ENCODE data around the gene SNN. TPM values are rescaled to one million over a fixed set of nuclear protein-coding genes. Genes with fewer than 3 reads are reported as not detected.
A peak's percentile ranks its signal among the peaks of the same experiment; 100 is the strongest.

Gene SNN
- total RNA-seq, 6 experiments from 2014 or later = 3.5 to 7.9 (median 5.6) TPM

GRCh38 chr16:11679250-11679649, 11.0 kb downstream of the SNN start:
- H3K4me1 ChIP-seq = peaks cover 0 to 37% (median 0%) of the 10 kb centered on the region in 4 donors
- DNase-seq (no peak), ATAC-seq (no peak)
- intact Hi-C loops (cut with DNase I) = no loop called here
- 89% methylated on average over 8 of the region's 13 CpGs for WGBS (ENCODE audit: insufficient coverage, low coverage, low lambda C conversion rate, missing lambda C conversion rate)
- H3K4me3 ChIP-seq = no peak overlapping the region
- peaks cover 6 to 53% (median 25%) of the 10 kb centered on the region in 4 donors for H3K36me3 ChIP-seq
- H3K27ac ChIP-seq = no peak overlapping the region
- H3K9me3 ChIP-seq = no peaks in the 10 kb centered on the region
- TF ChIP-seq POLR2A (IDR thresholded peaks at IDR 0.05) = no peak
- TF ChIP-seq, protein P1, sequence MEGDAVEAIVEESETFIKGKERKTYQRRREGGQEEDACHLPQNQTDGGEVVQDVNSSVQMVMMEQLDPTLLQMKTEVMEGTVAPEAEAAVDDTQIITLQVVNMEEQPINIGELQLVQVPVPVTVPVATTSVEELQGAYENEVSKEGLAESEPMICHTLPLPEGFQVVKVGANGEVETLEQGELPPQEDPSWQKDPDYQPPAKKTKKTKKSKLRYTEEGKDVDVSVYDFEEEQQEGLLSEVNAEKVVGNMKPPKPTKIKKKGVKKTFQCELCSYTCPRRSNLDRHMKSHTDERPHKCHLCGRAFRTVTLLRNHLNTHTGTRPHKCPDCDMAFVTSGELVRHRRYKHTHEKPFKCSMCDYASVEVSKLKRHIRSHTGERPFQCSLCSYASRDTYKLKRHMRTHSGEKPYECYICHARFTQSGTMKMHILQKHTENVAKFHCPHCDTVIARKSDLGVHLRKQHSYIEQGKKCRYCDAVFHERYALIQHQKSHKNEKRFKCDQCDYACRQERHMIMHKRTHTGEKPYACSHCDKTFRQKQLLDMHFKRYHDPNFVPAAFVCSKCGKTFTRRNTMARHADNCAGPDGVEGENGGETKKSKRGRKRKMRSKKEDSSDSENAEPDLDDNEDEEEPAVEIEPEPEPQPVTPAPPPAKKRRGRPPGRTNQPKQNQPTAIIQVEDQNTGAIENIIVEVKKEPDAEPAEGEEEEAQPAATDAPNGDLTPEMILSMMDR (IDR thresholded peaks at IDR 0.05) = no peak
- H3K27me3 ChIP-seq = no peaks in the 10 kb centered on the region

DNA sequence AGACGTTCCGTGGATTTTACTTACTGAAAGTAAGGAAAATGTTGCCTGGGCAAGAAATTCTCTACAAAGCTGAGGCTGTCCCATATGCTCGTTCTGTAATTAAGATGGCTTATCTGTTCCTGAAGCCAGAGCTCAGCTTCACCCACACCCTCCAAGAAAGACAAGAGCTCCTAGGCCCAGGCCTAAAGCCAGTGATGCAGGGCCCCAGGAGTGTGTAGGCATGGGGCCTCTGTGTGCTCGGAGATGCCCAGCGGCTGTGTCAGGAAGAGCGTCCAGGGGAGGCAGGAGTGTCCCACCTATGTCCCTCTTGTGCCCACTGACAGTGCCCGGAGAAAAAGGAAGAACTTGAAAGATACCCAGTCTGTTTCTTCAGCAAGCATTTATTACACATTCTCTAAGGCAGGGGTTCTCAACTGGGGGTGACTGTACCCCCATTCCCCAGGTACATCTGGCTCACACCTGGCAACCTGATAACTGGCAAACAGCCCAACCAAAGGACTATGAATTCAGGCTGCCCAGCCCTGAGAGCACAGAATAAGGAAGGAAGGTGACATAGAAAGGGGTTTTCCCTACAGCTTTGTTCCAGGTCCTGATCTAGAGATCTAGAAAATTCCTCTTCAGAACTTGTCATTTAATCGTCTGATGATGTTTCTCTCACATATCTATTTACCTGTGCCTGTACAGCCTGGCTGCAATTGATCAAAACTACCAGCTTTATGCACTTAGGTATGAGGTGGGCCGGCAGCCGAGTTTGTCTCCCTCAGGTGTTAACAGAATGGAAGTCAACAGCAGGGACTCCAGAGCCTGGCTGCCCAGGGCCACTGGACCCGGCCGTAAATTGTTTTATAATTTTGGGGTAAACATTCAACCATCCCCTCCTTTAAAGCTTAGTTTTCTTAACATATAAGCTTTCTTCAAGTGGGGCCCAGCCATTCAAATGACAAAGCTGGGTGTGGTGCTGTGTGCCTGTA, 12.0 kb downstream of the SNN start:
- Histone ChIP-seq H3K27ac (no peak overlapping the region), H3K36me3 (peaks cover 6 to 63% (median 30%) of the 10 kb centered on the region in 4 donors), H3K27me3 (no peaks in the 10 kb centered on the region), H3K9me3 (no peaks in the 10 kb centered on the region), H3K4me1 (peaks cover 0 to 34% (median 0%) of the 10 kb centered on the region in 4 donors), H3K4me3 (no peak overlapping the region)
- DNase-seq (no peak), ATAC-seq (no peak)
- TF ChIP-seq, protein P1 (IDR thresholded peaks at IDR 0.05) = no peak
- no peak for TF ChIP-seq POLR2A (IDR thresholded peaks at IDR 0.05)
- intact Hi-C loops (cut with DNase I) = no loop called here
- 71% methylated on average over 9 of the region's 12 CpGs for WGBS (ENCODE audit: insufficient coverage, low coverage, low lambda C conversion rate, missing lambda C conversion rate)

DNA sequence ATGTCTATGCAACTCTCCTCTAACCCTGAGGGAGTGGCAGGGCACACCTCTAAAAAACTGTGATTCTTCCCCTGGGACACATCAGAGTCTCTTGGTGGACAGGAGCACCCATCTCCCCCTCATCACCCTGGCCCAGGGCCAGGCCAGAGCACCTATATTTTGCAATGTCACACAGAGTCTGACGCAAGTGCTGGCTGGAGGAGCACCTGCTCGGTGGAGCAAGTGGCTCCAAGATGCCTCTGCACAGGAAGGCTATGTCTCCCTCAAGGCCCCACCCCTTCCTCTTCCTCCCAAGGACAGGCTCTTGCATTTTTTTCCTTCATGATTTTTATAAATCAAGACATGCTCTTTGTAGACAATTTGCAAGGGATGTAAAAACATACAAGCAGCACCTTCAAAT, 13.3 kb downstream of the SNN start:
- no peaks in the 10 kb centered on the region for H3K27me3 ChIP-seq
- no peaks in the 10 kb centered on the region for H3K9me3 ChIP-seq
- ATAC-seq (peak; percentile 33 to 70 (median 58)), DNase-seq (peak in 2 of 3 donors; percentile 65 to 67)
- TF ChIP-seq, protein P1 (IDR thresholded peaks at IDR 0.05) = no peak
- no peak for TF ChIP-seq POLR2A (IDR thresholded peaks at IDR 0.05)
- intact Hi-C loops (cut with DNase I) = no loop called here
- H3K36me3 ChIP-seq = peaks cover 6 to 73% (median 38%) of the 10 kb centered on the region in 4 donors
- H3K4me3 ChIP-seq = no peak overlapping the region
- peaks cover 0 to 26% (median 0%) of the 10 kb centered on the region in 4 donors for H3K4me1 ChIP-seq
- WGBS (ENCODE audit: insufficient coverage, low coverage, low lambda C conversion rate, missing lambda C conversion rate) = 0% methylated on average over 1 of the region's 2 CpGs
- H3K27ac ChIP-seq = peak overlapping the region in 1 of 3 donors; percentile 0

GRCh38 chr16:11681976-11682654, 13.9 kb downstream of the SNN start:
- Histone ChIP-seq H3K4me3 (no peak overlapping the region), H3K27me3 (no peaks in the 10 kb centered on the region), H3K9me3 (no peaks in the 10 kb centered on the region), H3K27ac (no peak overlapping the region), H3K36me3 (peaks cover 6 to 77% (median 40%) of the 10 kb centered on the region in 4 donors), H3K4me1 (peaks cover 0 to 26% (median 0%) of the 10 kb centered on the region in 4 donors)
- DNase-seq = peak in 1 of 3 donors; percentile 42
- no peak for TF ChIP-seq POLR2A (IDR thresholded peaks at IDR 0.05)
- TF ChIP-seq, protein P1 (IDR thresholded peaks at IDR 0.05) = no peak
- intact Hi-C loops (cut with DNase I) = no loop called here
- 83% methylated on average over 12 of the region's 12 CpGs for WGBS (ENCODE audit: insufficient coverage, low coverage, low lambda C conversion rate, missing lambda C conversion rate)
- ATAC-seq = no peak
